Natural killer cell (primary cell): ENCODE measurements around the gene ZFP69B. TPM values are rescaled to one million over a fixed set of nuclear protein-coding genes. Genes with fewer than 3 reads are reported as not detected.

Experiments used
- ATAC-seq, 3 donors: fragments of 150-1000 bp in 2 of 3; fragments of 200-7000 bp in 1 of 3; cut with Tn5 transposase; 1 replicate in 1 of 3; 2 replicates in 2 of 3; pipeline ENCODE4 v1.10.0; 2021; ENCODE audit warnings: mild to moderate bottlenecking in 2 of 3, moderate library complexity in 2 of 3
- DNase-seq, 2 donors: peaks; one replicate each; pipeline versions ENCODE4 v3.0.0 to v3.0.0-alpha.2; 2013 to 2021; ENCODE audit warnings: mixed read lengths in 1 of 2
- H3K27ac ChIP-seq: one replicate; pipeline ENCODE4 v1.5.1; 2013; ENCODE audit warnings: mild to moderate bottlenecking, low read length
- H3K27me3 ChIP-seq: one replicate; pipeline ENCODE4 v1.6.1; 2013; ENCODE audit warnings: low read length; ENCODE audit not compliant: control insufficient read depth, insufficient read depth
- H3K36me3 ChIP-seq: one replicate; pipeline ENCODE4 v1.6.1; 2013; ENCODE audit warnings: low read length; ENCODE audit not compliant: control insufficient read depth, insufficient read depth
- H3K4me1 ChIP-seq: one replicate; pipeline ENCODE4 v1.6.1; 2013; ENCODE audit warnings: low read length; ENCODE audit not compliant: control insufficient read depth, insufficient read depth
- H3K4me3 ChIP-seq: one replicate; pipeline ENCODE4 v1.5.1; 2013; ENCODE audit warnings: low read length
- H3K9me3 ChIP-seq: one replicate; pipeline ENCODE4 v1.6.1; 2013; ENCODE audit warnings: low read length; ENCODE audit not compliant: control insufficient read depth, insufficient read depth
- H3K27ac Mint-ChIP-seq, 2 donors: one replicate each; pipeline ENCODE4 v1.8.0; 2022; ENCODE audit warnings: mild to moderate bottlenecking in 2 of 2, mixed read lengths in 2 of 2, moderate library complexity in 1 of 2
- H3K27me3 Mint-ChIP-seq, 2 donors: one replicate each; pipeline ENCODE4 v1.8.0; 2022; ENCODE audit warnings: low read depth in 2 of 2, mixed read lengths in 2 of 2
- H3K36me3 Mint-ChIP-seq: one replicate; pipeline ENCODE4 v1.8.0; 2022; ENCODE audit warnings: mixed read lengths
- H3K4me1 Mint-ChIP-seq, 2 donors: one replicate each; pipeline ENCODE4 v1.8.0; 2022; ENCODE audit warnings: mixed read lengths in 2 of 2
- H3K4me3 Mint-ChIP-seq: one replicate; pipeline ENCODE4 v1.8.0; 2022; ENCODE audit warnings: mild to moderate bottlenecking, moderate library complexity, mixed read lengths
- H3K9me3 Mint-ChIP-seq, 2 donors: one replicate each; pipeline ENCODE4 v1.8.0; 2022; ENCODE audit warnings: mixed read lengths in 2 of 2
- CTCF ChIP-seq: fragments of 200-600 bp; IDR thresholded peaks from one replicate; pipeline ENCODE4 v1.8.0; 2022; ENCODE audit warnings: antibody characterized with exemption
- WGBS: methylation state at CpG from one replicate; pipeline ENCODE4 v1.1.7; 2013; ENCODE audit warnings: missing lambda C conversion rate; ENCODE audit not compliant: insufficient coverage; 5-methylcytosine and 5-hydroxymethylcytosine counted together
- intact Hi-C: fragments of 100-400 bp; cut with micrococcal nuclease; formaldehyde crosslinking; loops from one replicate; pipeline ENCODE4 v1.14.2; 2022
- total RNA-seq, 4 donors: library from RNA; stranded (reverse); fragments of 120-200 nt in 1 of 4; gene quantifications; one replicate each; pipeline versions ENCODE4 v1.2.3 to v1.2.4, GENCODE V29; 2013 to 2022

ZFP69B gene
- total RNA-seq, 3 donors from 2014 or later (not counting 1 experiment from before 2014, with no cell fraction given) = 2.2 to 2.4 (median 2.3) TPM

- no peak overlapping the region for H3K4me3 Mint-ChIP-seq
- H3K27me3 Mint-ChIP-seq = no peaks in the 10 kb centered on the region
- DNase-seq = no peak
- intact Hi-C loops = no loop called here
- H3K27ac Mint-ChIP-seq = no peak overlapping the region
- Histone ChIP-seq H3K9me3 (no peaks in the 10 kb centered on the region), H3K4me1 (no peaks in the 10 kb centered on the region), H3K36me3 (no peaks in the 10 kb centered on the region), H3K27ac (no peak overlapping the region), H3K27me3 (no peaks in the 10 kb centered on the region), H3K4me3 (no peak overlapping the region)
- no peak for TF ChIP-seq CTCF
- H3K4me1 Mint-ChIP-seq = peaks cover 0 to 7% of the 10 kb centered on the region in 2 donors
- ATAC-seq = no peak
- WGBS = 95% methylated on average over 4 of the region's 4 CpGs
- H3K36me3 Mint-ChIP-seq = no peaks in the 10 kb centered on the region
- no peaks in the 10 kb centered on the region for H3K9me3 Mint-ChIP-seq
Observed at GRCh38 chr1:40435876-40436275, 14.4 kb upstream of the ZFP69B start.

- Histone ChIP-seq H3K4me3 (no peak overlapping the region), H3K4me1 (no peaks in the 10 kb centered on the region), H3K27ac (no peak overlapping the region), H3K9me3 (no peaks in the 10 kb centered on the region), H3K27me3 (no peaks in the 10 kb centered on the region), H3K36me3 (no peaks in the 10 kb centered on the region)
- H3K36me3 Mint-ChIP-seq = no peaks in the 10 kb centered on the region
- 74% methylated on average over 3 of the region's 3 CpGs for WGBS
- H3K4me1 Mint-ChIP-seq = peaks cover 0 to 7% of the 10 kb centered on the region in 2 donors
- H3K9me3 Mint-ChIP-seq = no peaks in the 10 kb centered on the region
- DNase-seq (peak in 1 of 2 donors; percentile 67), ATAC-seq (peak; percentile 62 to 69 (median 66))
- peak; percentile 78 for TF ChIP-seq CTCF
- H3K27me3 Mint-ChIP-seq = no peaks in the 10 kb centered on the region
- H3K4me3 Mint-ChIP-seq = no peak overlapping the region
- intact Hi-C loops = loop anchor here (1.0 kb wide), 1 partner anchor 294 kb away; no protein-coding TSS in a partner anchor
- H3K27ac Mint-ChIP-seq = no peak overlapping the region
Observed at GRCh38 chr1:40438391-40439015, 11.8 kb upstream of the ZFP69B start.

- DNase-seq (no peak), ATAC-seq (no peak)
- H3K9me3 ChIP-seq = no peaks in the 10 kb centered on the region
- Mint-ChIP-seq H3K4me1 (peaks cover 0 to 7% of the 10 kb centered on the region in 2 donors), H3K27me3 (no peaks in the 10 kb centered on the region), H3K36me3 (no peaks in the 10 kb centered on the region), H3K4me3 (no peak overlapping the region), H3K27ac (no peak overlapping the region), H3K9me3 (no peaks in the 10 kb centered on the region)
- H3K27ac ChIP-seq = no peak overlapping the region
- no peaks in the 10 kb centered on the region for H3K36me3 ChIP-seq
- TF ChIP-seq CTCF = no peak
- intact Hi-C loops = no loop called here
- no peaks in the 10 kb centered on the region for H3K27me3 ChIP-seq
- H3K4me3 ChIP-seq = no peak overlapping the region
- WGBS = 92% methylated on average over 5 of the region's 5 CpGs
- no peaks in the 10 kb centered on the region for H3K4me1 ChIP-seq
Observed at GRCh38 chr1:40439247-40439646, 11.0 kb upstream of the ZFP69B start.
